Measurements from ENCODE around the gene MUC3A. TPM values are rescaled to one million over a fixed set of nuclear protein-coding genes. Genes with fewer than 3 reads are reported as not detected.

MUC3A gene
- polyA plus RNA-seq, 6 donors from 2014 or later = not detected

Other genes starting within 250 kb of the MUC3A start
- 10 to 100 TPM; 25.3 to 41.0 (median 34.6) TPM for gene POP7, start 243.4 kb upstream of the MUC3A start, polyA plus RNA-seq (ENCODE audit: low read depth in 6 of 6)
- not detected for gene EPO, start 229.1 kb upstream of the MUC3A start, polyA plus RNA-seq (ENCODE audit: low read depth in 6 of 6)
- not detected for gene ZAN, start 215.9 kb upstream of the MUC3A start, polyA plus RNA-seq (ENCODE audit: low read depth in 6 of 6)
- under 1 TPM in 4 of 6 donors, not detected in 2; 0.19 to 0.69 (median 0.47) TPM for gene EPHB4, start 122.0 kb upstream of the MUC3A start, polyA plus RNA-seq (ENCODE audit: low read depth in 6 of 6)
- gene SLC12A9, start 96.8 kb upstream of the MUC3A start, polyA plus RNA-seq (ENCODE audit: low read depth in 6 of 6) = 10 to 100 TPM in 4 of 6 donors, 1 to 10 TPM in 2; 7.8 to 13.1 (median 11.5) TPM
- gene TRIP6, start 82.1 kb upstream of the MUC3A start, polyA plus RNA-seq (ENCODE audit: low read depth in 6 of 6) = 1 to 10 TPM; 2.1 to 5.7 (median 3.4) TPM
- gene SRRT, start 74.4 kb upstream of the MUC3A start, polyA plus RNA-seq (ENCODE audit: low read depth in 6 of 6) = 10 to 100 TPM; 17.5 to 79.0 (median 46.0) TPM
- gene UFSP1, start 59.8 kb upstream of the MUC3A start, polyA plus RNA-seq (ENCODE audit: low read depth in 6 of 6) = 1 to 10 TPM in 3 of 6 donors, under 1 TPM in 2, not detected in 1; 0.34 to 2.5 (median 1.7) TPM
- under 1 TPM in 2 of 6 donors, not detected in 4; 0.55 to 0.92 TPM for gene ACHE, start 53.6 kb upstream of the MUC3A start, polyA plus RNA-seq (ENCODE audit: low read depth in 6 of 6)
- not detected for gene MUC12, start 20.0 kb downstream of the MUC3A start, polyA plus RNA-seq (ENCODE audit: low read depth in 6 of 6)
- not detected for gene MUC17, start 70.5 kb downstream of the MUC3A start, polyA plus RNA-seq (ENCODE audit: low read depth in 6 of 6)
- 10 to 100 TPM in 1 of 6 donors, 1 to 10 TPM in 5; 1.0 to 17.7 (median 6.3) TPM for gene TRIM56, start 135.9 kb downstream of the MUC3A start, polyA plus RNA-seq (ENCODE audit: low read depth in 6 of 6)
- gene SERPINE1, start 177.6 kb downstream of the MUC3A start, polyA plus RNA-seq (ENCODE audit: low read depth in 6 of 6) = under 1 TPM in 1 of 6 donors, not detected in 5; 0.44 TPM
- 10 to 100 TPM in 1 of 6 donors, 1 to 10 TPM in 5; 3.7 to 10.3 (median 4.9) TPM for gene AP1S1, start 204.9 kb downstream of the MUC3A start, polyA plus RNA-seq (ENCODE audit: low read depth in 6 of 6)
- gene VGF, start 216.0 kb downstream of the MUC3A start, polyA plus RNA-seq (ENCODE audit: low read depth in 6 of 6) = not detected
- not detected for gene NAT16, start 230.8 kb downstream of the MUC3A start, polyA plus RNA-seq (ENCODE audit: low read depth in 6 of 6)

All from naive B cell (primary cell).